ENCODE measurements around the gene SEPHS1.

SEPHS1 gene

GRCh38 chr10:13351340-13351915 is 3.3 kb upstream of the SEPHS1 start:
- ATAC-seq (replicated peaks; ENCODE audit: extremely low read depth, poor library complexity, severe bottlenecking) = peak; percentile 29

GRCh38 chr10:13349463-13350274 is 1.6 kb upstream of the SEPHS1 start:
- Mint-ChIP-seq H3K36me3 (ENCODE audit: insufficient read depth) (peaks cover 12% of the 10 kb centered on the region), H3K4me1 (peaks cover 46% of the 10 kb centered on the region), H3K27me3 (peaks cover 19% of the 10 kb centered on the region), H3K9me3 (no peaks in the 10 kb centered on the region), H3K27ac (ENCODE audit: low read depth) (peak overlapping the region; percentile 63), H3K4me3 (peak overlapping the region; percentile 86)
- DNase-seq (ENCODE audit: low spot score in 2 of 2) (no peak), ATAC-seq (replicated peaks; ENCODE audit: extremely low read depth, poor library complexity, severe bottlenecking) (no peak)

More at GRCh38 chr10:13351340-13351915, 3.3 kb upstream of the SEPHS1 start:
- H3K4me3 Mint-ChIP-seq = no peak overlapping the region
- no peaks in the 10 kb centered on the region for H3K9me3 Mint-ChIP-seq
- peak; percentile 18 to 33 for DNase-seq (ENCODE audit: low spot score in 2 of 2)
- H3K36me3 Mint-ChIP-seq (ENCODE audit: insufficient read depth) = peaks cover 10% of the 10 kb centered on the region
- H3K4me1 Mint-ChIP-seq = peaks cover 38% of the 10 kb centered on the region
- peaks cover 23% of the 10 kb centered on the region for H3K27me3 Mint-ChIP-seq
- H3K27ac Mint-ChIP-seq (ENCODE audit: low read depth) = no peak overlapping the region

GRCh38 chr10:13347500-13348156 is 465 bp downstream of the SEPHS1 start:
- no peaks in the 10 kb centered on the region for H3K9me3 Mint-ChIP-seq
- H3K4me3 Mint-ChIP-seq = peak overlapping the region; percentile 86
- peak; percentile 50 to 53 for DNase-seq (ENCODE audit: low spot score in 2 of 2)
- peaks cover 5% of the 10 kb centered on the region for H3K27me3 Mint-ChIP-seq
- peaks cover 53% of the 10 kb centered on the region for H3K4me1 Mint-ChIP-seq
- H3K27ac Mint-ChIP-seq (ENCODE audit: low read depth) = no peak overlapping the region
- ATAC-seq (replicated peaks; ENCODE audit: extremely low read depth, poor library complexity, severe bottlenecking) = peak; percentile 68
- H3K36me3 Mint-ChIP-seq (ENCODE audit: insufficient read depth) = peaks cover 12% of the 10 kb centered on the region

- Mint-ChIP-seq H3K4me3 (peak overlapping the region; percentile 67), H3K9me3 (no peaks in the 10 kb centered on the region), H3K27ac (ENCODE audit: low read depth) (no peak overlapping the region), H3K27me3 (no peaks in the 10 kb centered on the region), H3K36me3 (ENCODE audit: insufficient read depth) (peaks cover 12% of the 10 kb centered on the region), H3K4me1 (peaks cover 49% of the 10 kb centered on the region)
- ATAC-seq (replicated peaks; ENCODE audit: extremely low read depth, poor library complexity, severe bottlenecking) = peak; percentile 49
- DNase-seq (ENCODE audit: low spot score in 2 of 2) = peak in 1 of 2 donors; percentile 19
These were observed 1.0 kb downstream of the SEPHS1 start for GRCh38 chr10:13347043-13347499.

GRCh38 chr10:13346283-13347042 is 1.6 kb downstream of the SEPHS1 start:
- ATAC-seq (replicated peaks; ENCODE audit: extremely low read depth, poor library complexity, severe bottlenecking) = no peak
- peaks cover 43% of the 10 kb centered on the region for H3K4me1 Mint-ChIP-seq
- DNase-seq (ENCODE audit: low spot score in 2 of 2) = no peak
- H3K36me3 Mint-ChIP-seq (ENCODE audit: insufficient read depth) = peaks cover 12% of the 10 kb centered on the region
- no peak overlapping the region for H3K27ac Mint-ChIP-seq (ENCODE audit: low read depth)
- H3K9me3 Mint-ChIP-seq = no peaks in the 10 kb centered on the region
- H3K27me3 Mint-ChIP-seq = no peaks in the 10 kb centered on the region
- peak overlapping the region; percentile 67 for H3K4me3 Mint-ChIP-seq

- Mint-ChIP-seq H3K36me3 (ENCODE audit: insufficient read depth) (peaks cover 5% of the 10 kb centered on the region), H3K4me3 (peak overlapping the region; percentile 43), H3K27ac (ENCODE audit: low read depth) (no peak overlapping the region), H3K27me3 (no peaks in the 10 kb centered on the region), H3K9me3 (no peaks in the 10 kb centered on the region), H3K4me1 (peaks cover 17% of the 10 kb centered on the region)
- DNase-seq (ENCODE audit: low spot score in 2 of 2) (peak in 1 of 2 donors; percentile 50), ATAC-seq (replicated peaks; ENCODE audit: extremely low read depth, poor library complexity, severe bottlenecking) (peak; percentile 99)
These were observed 7.3 kb downstream of the SEPHS1 start for GRCh38 chr10:13340626-13341376.

- ATAC-seq (replicated peaks; ENCODE audit: extremely low read depth, poor library complexity, severe bottlenecking) (no peak), DNase-seq (ENCODE audit: low spot score in 2 of 2) (no peak)
- Mint-ChIP-seq H3K27ac (ENCODE audit: low read depth) (no peak overlapping the region), H3K9me3 (no peaks in the 10 kb centered on the region), H3K27me3 (no peaks in the 10 kb centered on the region), H3K4me3 (peak overlapping the region; percentile 18), H3K4me1 (peaks cover 15% of the 10 kb centered on the region), H3K36me3 (ENCODE audit: insufficient read depth) (peaks cover 7% of the 10 kb centered on the region)
These were observed 8.0 kb downstream of the SEPHS1 start for GRCh38 chr10:13340068-13340467.

GRCh38 chr10:13338390-13339110 is 9.5 kb downstream of the SEPHS1 start:
- Mint-ChIP-seq H3K27ac (ENCODE audit: low read depth) (no peak overlapping the region), H3K36me3 (ENCODE audit: insufficient read depth) (peaks cover 17% of the 10 kb centered on the region), H3K27me3 (no peaks in the 10 kb centered on the region), H3K9me3 (no peaks in the 10 kb centered on the region), H3K4me3 (no peak overlapping the region), H3K4me1 (peaks cover 9% of the 10 kb centered on the region)
- ATAC-seq (replicated peaks; ENCODE audit: extremely low read depth, poor library complexity, severe bottlenecking) (no peak), DNase-seq (ENCODE audit: low spot score in 2 of 2) (no peak)

- no peak overlapping the region for H3K27ac Mint-ChIP-seq (ENCODE audit: low read depth)
These were observed 10.3 kb downstream of the SEPHS1 start for GRCh38 chr10:13337827-13338196.

GRCh38 chr10:13337128-13337826 is 10.8 kb downstream of the SEPHS1 start:
- ATAC-seq (replicated peaks; ENCODE audit: extremely low read depth, poor library complexity, severe bottlenecking) = no peak
- Mint-ChIP-seq H3K27me3 (no peaks in the 10 kb centered on the region), H3K27ac (ENCODE audit: low read depth) (no peak overlapping the region), H3K36me3 (ENCODE audit: insufficient read depth) (peaks cover 23% of the 10 kb centered on the region), H3K9me3 (no peaks in the 10 kb centered on the region), H3K4me3 (no peak overlapping the region), H3K4me1 (peaks cover 8% of the 10 kb centered on the region)
- no peak for DNase-seq (ENCODE audit: low spot score in 2 of 2)

More at GRCh38 chr10:13337827-13338196, 10.3 kb downstream of the SEPHS1 start:
- no peaks in the 10 kb centered on the region for H3K9me3 Mint-ChIP-seq
- H3K27me3 Mint-ChIP-seq = no peaks in the 10 kb centered on the region
- DNase-seq (ENCODE audit: low spot score in 2 of 2) (no peak), ATAC-seq (replicated peaks; ENCODE audit: extremely low read depth, poor library complexity, severe bottlenecking) (no peak)
- H3K4me1 Mint-ChIP-seq = peaks cover 8% of the 10 kb centered on the region
- peaks cover 18% of the 10 kb centered on the region for H3K36me3 Mint-ChIP-seq (ENCODE audit: insufficient read depth)
- H3K4me3 Mint-ChIP-seq = no peak overlapping the region

GRCh38 chr10:13335881-13336280 is 12.2 kb downstream of the SEPHS1 start:
- no peak for DNase-seq (ENCODE audit: low spot score in 2 of 2)
- Mint-ChIP-seq H3K27me3 (no peaks in the 10 kb centered on the region), H3K36me3 (ENCODE audit: insufficient read depth) (peaks cover 32% of the 10 kb centered on the region), H3K4me3 (no peak overlapping the region), H3K9me3 (no peaks in the 10 kb centered on the region), H3K27ac (ENCODE audit: low read depth) (no peak overlapping the region), H3K4me1 (peaks cover 4% of the 10 kb centered on the region)
- ATAC-seq (replicated peaks; ENCODE audit: extremely low read depth, poor library complexity, severe bottlenecking) = no peak
